ENCODE measurements around the gene DGLUCY.
A peak's percentile ranks its signal among the peaks of the same experiment; 100 is the strongest.

Gene DGLUCY

DNA sequence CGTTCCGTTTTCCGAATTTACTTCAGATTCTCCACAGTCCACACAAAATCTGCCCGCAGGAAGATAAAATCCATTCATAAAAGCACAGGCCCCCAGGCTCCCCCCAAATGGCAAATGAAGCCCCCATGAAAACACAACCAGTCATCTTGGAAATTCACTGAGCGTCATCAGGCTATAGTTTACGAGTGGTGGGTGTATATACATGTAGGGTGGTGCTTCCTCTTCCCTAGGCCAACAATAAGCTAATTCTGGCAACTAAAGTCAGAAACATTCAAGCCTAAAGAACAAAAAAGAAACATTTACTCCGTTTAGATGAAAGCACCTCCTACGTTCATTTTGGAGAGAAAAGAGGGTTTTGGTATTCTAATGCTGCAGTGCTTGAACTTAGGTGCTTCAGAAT lies 124.8 kb downstream of the DGLUCY start:
- no peak for TF ChIP-seq PPARA (CRISPR knock-in tag; IDR thresholded peaks at IDR 0.05; ENCODE audit: borderline replicate concordance)
- TF ChIP-seq GLIS3 (CRISPR knock-in tag; IDR thresholded peaks at IDR 0.05): no peak
- TF ChIP-seq ZFP30 (CRISPR knock-in tag; IDR thresholded peaks at IDR 0.05): no peak
- no peak for TF ChIP-seq CSDC2 (CRISPR knock-in tag; IDR thresholded peaks at IDR 0.05)
- TF ChIP-seq PATZ1 (CRISPR knock-in tag; IDR thresholded peaks at IDR 0.05; ENCODE audit: borderline replicate concordance): no peak
- ATAC-seq: no peak

GRCh38 chr14:91241863-91242262 lies 128.0 kb downstream of the DGLUCY start:
- TF ChIP-seq CSDC2 (CRISPR knock-in tag; IDR thresholded peaks at IDR 0.05) (no peak), PPARA (CRISPR knock-in tag; IDR thresholded peaks at IDR 0.05; ENCODE audit: borderline replicate concordance) (no peak), ZC3H10 (CRISPR knock-in tag; IDR thresholded peaks at IDR 0.05) (no peak)
- ATAC-seq: no peak

DNA sequence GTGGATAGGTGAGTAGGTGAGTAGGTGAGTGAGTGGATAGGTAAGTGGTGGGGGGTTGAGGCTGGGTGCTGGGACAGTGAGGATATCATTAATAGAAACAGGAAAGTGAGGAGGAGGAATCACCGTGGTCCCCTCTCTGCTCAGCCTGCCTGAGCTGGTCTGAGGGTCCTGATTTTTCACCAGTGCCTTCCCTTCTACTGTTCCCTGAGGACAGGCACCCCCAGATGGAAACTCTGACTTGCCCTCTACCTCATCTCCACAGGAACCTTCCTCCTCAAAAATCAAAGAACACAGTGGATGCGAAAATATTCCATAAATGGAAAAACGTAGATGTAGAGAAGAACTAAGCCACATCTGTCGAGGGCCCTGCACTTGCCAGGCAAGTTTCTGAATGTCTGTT lies 128.8 kb downstream of the DGLUCY start:
- no peak for TF ChIP-seq POU6F1 (CRISPR knock-in tag; IDR thresholded peaks at IDR 0.05; ENCODE audit: borderline replicate concordance, low read depth)
- no peak for TF ChIP-seq ZFP3 (CRISPR knock-in tag; IDR thresholded peaks at IDR 0.05)
- no peak for TF ChIP-seq ZNF8 (CRISPR knock-in tag; IDR thresholded peaks at IDR 0.05)
- no peak for TF ChIP-seq PATZ1 (CRISPR knock-in tag; IDR thresholded peaks at IDR 0.05; ENCODE audit: borderline replicate concordance)
- no peak for TF ChIP-seq ZC3H10 (CRISPR knock-in tag; IDR thresholded peaks at IDR 0.05)
- TF ChIP-seq ZNF70 (CRISPR knock-in tag; IDR thresholded peaks at IDR 0.05): no peak
- no peak for TF ChIP-seq GLIS3 (CRISPR knock-in tag; IDR thresholded peaks at IDR 0.05)
- ATAC-seq: no peak

DNA sequence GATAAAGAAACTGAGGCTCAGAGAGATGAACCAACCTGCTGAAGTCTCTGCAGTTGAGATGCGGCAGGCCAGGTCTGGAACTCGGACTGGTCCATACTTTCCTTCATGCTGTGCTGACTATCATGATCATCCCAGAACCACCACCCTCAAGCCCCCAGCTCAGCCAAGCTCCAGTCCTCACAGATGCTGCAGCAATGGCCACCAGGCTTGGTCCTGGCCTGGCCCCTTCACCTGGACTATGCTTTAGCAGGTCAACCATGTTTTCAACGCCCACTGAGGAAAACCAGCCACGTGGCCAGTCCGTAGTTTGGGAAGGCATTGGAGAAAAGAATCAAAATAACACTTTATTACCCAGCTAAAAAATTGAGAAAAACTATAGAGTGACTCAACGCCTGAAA lies 129.2 kb downstream of the DGLUCY start:
- no peak for ATAC-seq
- TF ChIP-seq GLIS3 (CRISPR knock-in tag; IDR thresholded peaks at IDR 0.05) (no peak), PPARA (CRISPR knock-in tag; IDR thresholded peaks at IDR 0.05; ENCODE audit: borderline replicate concordance) (no peak), ESRRG (CRISPR knock-in tag; IDR thresholded peaks at IDR 0.05) (no peak), ZC3H10 (CRISPR knock-in tag; IDR thresholded peaks at IDR 0.05) (no peak)

GRCh38 chr14:91244501-91244901 lies 130.6 kb downstream of the DGLUCY start, which contains the start of gene GPR68:
GPR68 (minus strand) TSS chr14:91244704; CDS start chr14:91235050, 9,654 bp downstream.
- peak; percentile 87 for ATAC-seq

More at GRCh38 chr14:91244501-91244901, 130.6 kb downstream of the DGLUCY start, which contains the start of gene GPR68:
- TF ChIP-seq ZFP30 (CRISPR knock-in tag; IDR thresholded peaks at IDR 0.05): no peak
- TF ChIP-seq, protein P1, sequence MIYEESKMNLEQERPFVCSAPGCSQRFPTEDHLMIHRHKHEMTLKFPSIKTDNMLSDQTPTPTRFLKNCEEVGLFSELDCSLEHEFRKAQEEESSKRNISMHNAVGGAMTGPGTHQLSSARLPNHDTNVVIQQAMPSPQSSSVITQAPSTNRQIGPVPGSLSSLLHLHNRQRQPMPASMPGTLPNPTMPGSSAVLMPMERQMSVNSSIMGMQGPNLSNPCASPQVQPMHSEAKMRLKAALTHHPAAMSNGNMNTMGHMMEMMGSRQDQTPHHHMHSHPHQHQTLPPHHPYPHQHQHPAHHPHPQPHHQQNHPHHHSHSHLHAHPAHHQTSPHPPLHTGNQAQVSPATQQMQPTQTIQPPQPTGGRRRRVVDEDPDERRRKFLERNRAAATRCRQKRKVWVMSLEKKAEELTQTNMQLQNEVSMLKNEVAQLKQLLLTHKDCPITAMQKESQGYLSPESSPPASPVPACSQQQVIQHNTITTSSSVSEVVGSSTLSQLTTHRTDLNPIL (CRISPR knock-in tag; IDR thresholded peaks at IDR 0.05; ENCODE audit: low read depth): no peak
- no peak for TF ChIP-seq ZNF8 (CRISPR knock-in tag; IDR thresholded peaks at IDR 0.05)
- no peak for TF ChIP-seq OSR1 (CRISPR knock-in tag; IDR thresholded peaks at IDR 0.05)
- TF ChIP-seq ESRRG (CRISPR knock-in tag; IDR thresholded peaks at IDR 0.05): no peak
- no peak for TF ChIP-seq RARB (CRISPR knock-in tag; IDR thresholded peaks at IDR 0.05)
- no peak for TF ChIP-seq ZNF565 (CRISPR knock-in tag; conservative IDR thresholded peaks at IDR 0.05; ENCODE audit: low read depth)
- TF ChIP-seq SNAI2 (CRISPR knock-in tag; IDR thresholded peaks at IDR 0.05): no peak
- TF ChIP-seq ZNF70 (CRISPR knock-in tag; IDR thresholded peaks at IDR 0.05): no peak
- no peak for TF ChIP-seq PATZ1 (CRISPR knock-in tag; IDR thresholded peaks at IDR 0.05; ENCODE audit: borderline replicate concordance)
- TF ChIP-seq ZFP3 (CRISPR knock-in tag; IDR thresholded peaks at IDR 0.05): no peak
- TF ChIP-seq, protein P2, sequence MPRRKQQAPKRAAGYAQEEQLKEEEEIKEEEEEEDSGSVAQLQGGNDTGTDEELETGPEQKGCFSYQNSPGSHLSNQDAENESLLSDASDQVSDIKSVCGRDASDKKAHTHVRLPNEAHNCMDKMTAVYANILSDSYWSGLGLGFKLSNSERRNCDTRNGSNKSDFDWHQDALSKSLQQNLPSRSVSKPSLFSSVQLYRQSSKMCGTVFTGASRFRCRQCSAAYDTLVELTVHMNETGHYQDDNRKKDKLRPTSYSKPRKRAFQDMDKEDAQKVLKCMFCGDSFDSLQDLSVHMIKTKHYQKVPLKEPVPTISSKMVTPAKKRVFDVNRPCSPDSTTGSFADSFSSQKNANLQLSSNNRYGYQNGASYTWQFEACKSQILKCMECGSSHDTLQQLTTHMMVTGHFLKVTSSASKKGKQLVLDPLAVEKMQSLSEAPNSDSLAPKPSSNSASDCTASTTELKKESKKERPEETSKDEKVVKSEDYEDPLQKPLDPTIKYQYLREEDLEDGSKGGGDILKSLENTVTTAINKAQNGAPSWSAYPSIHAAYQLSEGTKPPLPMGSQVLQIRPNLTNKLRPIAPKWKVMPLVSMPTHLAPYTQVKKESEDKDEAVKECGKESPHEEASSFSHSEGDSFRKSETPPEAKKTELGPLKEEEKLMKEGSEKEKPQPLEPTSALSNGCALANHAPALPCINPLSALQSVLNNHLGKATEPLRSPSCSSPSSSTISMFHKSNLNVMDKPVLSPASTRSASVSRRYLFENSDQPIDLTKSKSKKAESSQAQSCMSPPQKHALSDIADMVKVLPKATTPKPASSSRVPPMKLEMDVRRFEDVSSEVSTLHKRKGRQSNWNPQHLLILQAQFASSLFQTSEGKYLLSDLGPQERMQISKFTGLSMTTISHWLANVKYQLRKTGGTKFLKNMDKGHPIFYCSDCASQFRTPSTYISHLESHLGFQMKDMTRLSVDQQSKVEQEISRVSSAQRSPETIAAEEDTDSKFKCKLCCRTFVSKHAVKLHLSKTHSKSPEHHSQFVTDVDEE (CRISPR knock-in tag; IDR thresholded peaks at IDR 0.05): no peak
- no peak for TF ChIP-seq ZC3H10 (CRISPR knock-in tag; IDR thresholded peaks at IDR 0.05)

Data from SK-N-SH treated with all-trans-retinoic acid at 6 μM for 48 hours (cell line).